ENCODE data around the gene DUSP16.
"Not testable (repeated sequence)": the region's sequence is repeated elsewhere in the genome, so short reads cannot be mapped to it uniquely, and the experiment has no call there.

DUSP16 gene

DNA sequence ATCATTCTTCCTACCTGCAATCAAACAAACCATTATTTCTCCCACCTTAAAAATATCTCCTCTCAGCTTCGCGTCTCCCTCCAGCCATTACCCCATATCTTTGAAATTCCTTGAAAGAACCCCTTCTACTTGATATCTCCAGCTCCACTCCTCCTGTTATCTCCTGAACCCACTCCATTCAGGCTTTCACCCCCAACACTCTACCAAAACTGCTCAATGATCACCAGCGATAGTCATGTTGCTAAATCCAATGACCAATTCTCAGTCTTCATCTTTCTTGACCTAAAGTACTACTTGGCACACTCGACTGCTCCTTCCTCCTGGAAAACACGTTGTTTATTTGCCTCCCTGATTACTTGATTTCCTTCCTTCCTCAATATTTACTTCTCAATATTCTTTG is 70.1 kb downstream of the DUSP16 start:
- DNase-seq (ENCODE audit: low spot score): no peak

DNA sequence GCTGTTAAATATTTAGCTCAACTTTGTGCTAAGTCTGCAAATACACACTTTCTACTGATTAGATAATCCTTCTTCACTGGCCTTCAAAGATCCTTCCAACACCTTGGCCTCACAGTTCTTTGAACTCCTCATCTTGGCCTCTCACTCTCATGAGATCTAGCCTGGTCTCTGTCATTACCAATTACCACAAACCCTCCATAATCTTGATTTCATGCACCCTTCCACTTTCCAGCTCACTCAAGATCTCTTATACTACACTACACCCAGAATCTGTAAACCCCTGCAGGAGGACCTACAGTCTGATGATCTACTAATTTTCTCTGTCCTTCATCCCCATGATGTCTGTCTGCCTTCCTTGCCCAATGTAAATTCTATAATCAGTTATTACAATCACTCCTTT is 71.1 kb downstream of the DUSP16 start:
- DNase-seq (ENCODE audit: low spot score): no peak

DNA sequence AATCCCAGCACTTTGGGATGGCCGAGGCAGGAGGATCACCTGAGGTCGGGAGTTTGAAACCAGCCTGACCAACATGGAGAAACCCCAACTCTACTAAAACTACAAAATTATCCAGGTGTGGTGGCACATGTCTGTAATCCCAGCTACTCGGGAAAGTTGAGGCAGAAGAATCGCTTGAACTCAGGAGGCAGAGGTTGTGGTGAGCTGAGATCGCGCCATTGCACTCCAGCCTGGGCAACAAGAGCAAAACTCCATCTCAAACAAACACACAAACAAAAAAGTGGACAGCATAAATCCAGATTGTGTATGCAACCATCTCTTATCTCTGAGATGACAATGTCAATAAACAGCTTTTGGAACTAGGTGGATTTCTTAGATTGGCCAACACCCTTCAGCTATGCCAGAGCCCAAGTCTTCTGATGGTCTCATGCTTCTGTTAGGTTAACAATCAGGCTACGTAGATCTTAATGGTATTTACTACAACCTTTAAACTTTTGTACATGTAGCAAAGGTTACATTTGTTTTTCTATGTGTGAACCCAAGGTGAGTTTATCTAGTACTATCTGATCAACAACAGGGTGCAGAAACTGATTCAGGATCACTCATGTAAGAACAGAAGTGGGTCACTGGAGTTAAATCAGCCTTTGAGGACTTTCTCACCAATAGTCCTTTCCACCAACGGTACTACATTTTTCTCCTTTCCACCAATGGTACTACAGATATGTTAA is 73.7 kb downstream of the DUSP16 start:
- no peak for DNase-seq (ENCODE audit: low spot score)

DNA sequence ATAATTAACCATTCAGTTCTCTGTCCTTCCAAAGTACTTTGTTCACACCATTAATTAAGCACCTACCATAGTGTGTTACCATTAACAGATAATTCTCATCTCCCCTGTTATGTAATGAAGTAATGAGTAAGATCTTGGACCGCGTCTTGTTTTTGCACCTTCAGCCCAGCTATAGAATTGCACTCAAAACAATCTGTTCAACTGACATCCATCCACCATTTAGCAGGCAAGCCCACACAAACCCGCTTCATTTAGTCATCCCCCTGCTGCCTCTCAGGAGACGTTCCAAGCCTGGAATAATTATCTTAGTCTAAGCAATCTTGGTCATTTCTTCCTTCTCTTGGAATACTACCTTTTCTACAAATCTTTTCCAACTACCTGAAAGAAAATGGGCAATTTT is 74.4 kb downstream of the DUSP16 start:
- DNase-seq (ENCODE audit: low spot score): no peak

DNA sequence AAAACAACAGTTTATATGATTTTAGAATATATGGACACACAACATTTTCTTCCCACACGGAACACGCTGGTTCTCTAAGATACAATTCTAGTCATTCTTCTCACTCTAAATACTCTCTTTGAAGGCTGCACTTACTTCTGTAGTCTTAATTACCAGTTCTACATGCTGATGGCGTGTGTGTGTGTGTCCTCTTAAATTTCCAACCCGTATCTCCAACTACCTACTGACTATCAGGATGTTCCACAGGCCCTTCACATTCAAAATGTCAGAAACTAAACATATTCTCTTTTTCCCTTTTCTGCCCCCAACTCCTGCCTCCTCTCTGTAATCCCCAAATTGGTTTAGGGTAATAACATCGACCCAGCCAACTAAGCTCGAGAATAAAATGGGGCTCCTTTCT is 75.2 kb downstream of the DUSP16 start:
- DNase-seq (ENCODE audit: low spot score): no peak

DNA sequence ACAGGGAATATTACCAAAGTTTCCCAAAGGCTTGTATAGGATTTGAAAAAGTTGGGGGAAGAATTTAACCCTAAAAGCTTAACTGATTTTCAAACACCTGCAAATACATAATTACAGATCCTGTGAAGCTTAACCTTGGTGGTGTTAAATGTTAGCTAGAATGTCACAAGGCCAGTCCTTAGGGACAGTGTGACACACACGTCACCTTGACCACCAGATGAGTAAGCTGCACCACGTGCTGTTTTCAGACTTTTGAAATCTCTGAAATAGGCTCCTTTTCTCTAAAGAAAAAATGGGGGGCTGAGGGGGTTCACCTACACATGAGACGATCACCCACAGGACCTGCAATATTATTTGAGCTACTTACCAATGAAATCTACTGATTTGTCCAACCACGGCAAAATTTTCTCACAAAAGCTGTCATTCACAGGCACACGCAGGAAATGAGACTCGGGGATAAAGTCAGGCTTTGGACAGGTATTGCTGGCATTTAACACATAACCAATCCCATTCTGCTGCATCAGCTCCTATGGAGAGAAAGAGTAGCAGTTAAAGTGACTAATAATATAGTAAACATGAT is 75.9 kb downstream of the DUSP16 start:
- no peak for DNase-seq (ENCODE audit: low spot score)

DNA sequence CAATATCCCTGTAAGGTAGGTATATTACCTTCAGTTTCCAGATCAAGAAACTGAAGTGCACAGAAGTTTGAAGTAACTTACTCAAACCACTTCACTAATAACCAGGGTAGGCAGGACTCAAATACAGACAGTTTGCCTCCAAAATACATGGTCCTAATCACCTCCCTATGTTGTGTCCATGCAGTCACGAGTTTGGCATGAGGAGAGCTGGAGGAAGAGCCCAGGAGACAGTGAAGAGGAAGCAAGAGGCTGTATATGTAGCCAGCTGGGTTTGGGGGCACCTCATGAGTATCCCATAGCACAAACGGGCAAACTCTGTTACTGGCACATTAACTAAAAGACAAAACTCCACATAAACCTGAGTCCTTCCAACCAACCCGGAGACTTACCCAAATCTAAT is 79.2 kb downstream of the DUSP16 start:
- DNase-seq (ENCODE audit: low spot score): no peak

DNA sequence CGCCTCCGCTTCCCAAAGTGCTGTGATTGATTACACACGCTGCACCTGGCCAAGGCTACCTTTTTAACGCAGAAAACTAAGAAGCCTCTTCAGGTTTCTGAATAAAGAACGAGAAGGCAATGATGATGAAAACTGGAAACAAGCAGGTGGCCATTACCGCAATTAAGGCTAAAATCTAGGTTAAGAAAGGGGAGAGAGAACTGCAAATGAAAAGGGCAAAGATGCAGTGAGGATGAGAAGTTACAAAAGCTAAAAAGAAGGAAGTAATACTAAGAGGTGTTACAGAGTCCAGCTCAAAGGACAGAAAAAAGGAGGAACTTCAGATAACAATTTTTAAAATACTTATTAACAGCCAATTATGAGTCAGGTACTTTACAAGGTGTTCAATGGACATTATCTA is 79.7 kb downstream of the DUSP16 start:
- DNase-seq (ENCODE audit: low spot score): no peak

DNA sequence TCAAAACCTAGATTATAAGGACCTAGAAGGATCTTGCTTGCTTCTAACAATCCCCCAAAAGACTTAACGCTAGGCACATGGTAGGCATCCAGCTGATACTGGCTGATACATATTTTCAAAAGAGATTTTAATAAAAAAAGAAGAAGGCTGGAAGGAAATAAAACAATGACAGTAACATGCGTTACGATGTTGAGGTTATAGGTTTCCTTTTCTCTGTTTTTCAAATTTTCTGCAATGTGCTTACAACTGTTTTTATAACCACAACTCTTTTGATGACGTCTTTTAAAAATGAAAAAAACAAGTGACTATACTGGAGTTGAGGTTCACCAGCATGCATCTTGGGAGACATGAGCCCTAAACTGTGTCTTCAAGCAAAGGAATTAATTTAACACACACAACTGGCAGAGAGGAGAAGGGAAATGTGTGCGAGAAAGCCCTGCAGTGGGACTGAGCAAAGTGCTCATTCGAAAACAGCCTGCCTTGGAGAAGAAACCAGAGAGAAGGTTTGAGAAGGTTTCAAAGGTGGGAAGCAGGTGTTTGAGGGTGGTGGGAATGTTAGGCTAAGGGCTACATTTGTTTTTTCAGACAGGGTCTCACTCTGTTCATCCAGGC is 80.4 kb downstream of the DUSP16 start:
- no peak for DNase-seq (ENCODE audit: low spot score)

DNA sequence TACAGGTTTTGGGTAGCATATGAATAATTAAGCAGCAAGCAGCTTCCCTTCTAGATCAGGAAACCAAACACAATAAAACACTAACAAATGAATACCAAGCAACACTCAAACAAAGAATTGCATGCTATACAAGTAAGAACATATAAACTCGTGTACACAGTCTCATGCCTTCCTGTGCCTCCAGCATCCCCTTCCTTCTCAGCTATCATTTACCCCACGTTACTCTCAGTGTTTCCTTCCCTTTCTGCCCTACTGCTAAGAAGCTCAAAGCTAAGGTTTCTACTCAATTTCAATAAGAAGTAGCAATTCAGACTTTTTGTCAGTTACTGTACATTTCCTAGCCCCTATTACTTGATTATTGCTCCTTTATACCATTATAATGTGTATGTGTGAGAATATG is 81.0 kb downstream of the DUSP16 start:
- no peak for DNase-seq (ENCODE audit: low spot score)

DNA sequence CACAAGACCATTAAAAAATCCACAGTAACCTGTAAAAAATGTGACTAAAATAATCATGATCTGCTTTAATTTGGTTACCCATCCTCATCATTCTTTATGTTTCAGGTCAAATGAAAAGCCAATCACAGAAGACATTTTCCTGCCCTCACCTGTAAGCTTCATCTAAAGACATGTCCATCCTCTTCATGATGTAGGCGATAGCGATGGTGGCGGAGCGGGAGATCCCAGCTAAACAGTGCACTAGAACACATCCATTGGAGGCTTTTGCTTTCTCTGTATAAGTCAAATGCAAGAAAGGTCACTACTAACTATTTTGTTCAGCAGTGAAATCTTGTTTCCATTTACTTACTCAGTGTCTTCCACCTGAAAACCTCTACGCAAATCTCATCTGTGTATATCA is 82.6 kb downstream of the DUSP16 start:
- no peak for DNase-seq (ENCODE audit: low spot score)

DNA sequence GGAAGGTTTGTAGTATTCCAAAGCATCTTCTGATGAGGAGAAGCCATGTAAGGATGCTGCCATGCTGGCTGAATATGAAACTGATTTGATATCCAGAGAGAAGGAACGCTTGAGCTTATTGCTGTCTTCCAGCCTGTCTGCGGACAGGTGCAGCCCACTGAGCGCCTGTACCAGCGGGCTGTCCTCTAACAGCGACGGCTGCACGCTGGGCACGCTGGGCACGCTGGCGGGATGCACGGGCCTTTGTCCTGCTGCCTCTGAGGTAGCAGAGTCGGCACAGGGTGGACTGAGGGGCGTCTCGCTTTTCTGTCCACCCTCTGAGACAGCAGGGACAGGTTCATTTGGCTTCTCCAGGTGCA is 85.2 kb downstream of the DUSP16 start:
- DNase-seq (ENCODE audit: low spot score): no peak

DNA sequence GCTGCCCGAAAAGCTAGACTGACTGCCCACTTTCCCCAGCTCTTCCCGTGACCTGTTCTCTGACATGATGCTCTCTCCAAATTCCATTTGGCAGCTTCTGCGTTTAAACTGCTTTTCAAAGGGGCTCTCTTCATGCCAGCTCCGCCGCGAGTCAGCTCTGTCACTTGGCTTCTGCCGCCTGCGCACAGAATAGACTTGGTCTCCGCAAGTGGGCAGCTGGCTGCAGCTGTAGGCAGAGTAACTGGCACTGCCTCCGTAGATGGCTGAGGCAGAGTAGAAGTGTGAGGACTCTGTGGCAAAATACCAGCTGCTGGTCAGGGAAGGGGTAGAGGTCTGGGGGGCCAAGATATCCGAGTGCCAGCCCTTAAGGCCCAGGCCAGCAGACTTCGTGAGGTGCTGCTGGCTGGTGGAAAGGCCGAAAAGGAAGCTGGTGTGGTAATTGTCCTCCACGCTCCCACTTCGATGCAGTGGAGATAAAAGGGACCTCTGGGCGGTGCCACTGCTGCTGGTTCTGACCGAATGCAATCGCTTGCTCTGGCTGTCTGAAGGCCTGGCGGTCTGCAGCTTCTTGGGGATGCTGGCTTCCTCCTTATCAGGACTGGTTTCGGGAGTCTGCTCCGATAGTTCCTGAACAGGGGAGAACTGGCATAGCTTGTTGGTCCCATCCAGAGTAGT is 85.7 kb downstream of the DUSP16 start:
- no peak for DNase-seq (ENCODE audit: low spot score)

DNA sequence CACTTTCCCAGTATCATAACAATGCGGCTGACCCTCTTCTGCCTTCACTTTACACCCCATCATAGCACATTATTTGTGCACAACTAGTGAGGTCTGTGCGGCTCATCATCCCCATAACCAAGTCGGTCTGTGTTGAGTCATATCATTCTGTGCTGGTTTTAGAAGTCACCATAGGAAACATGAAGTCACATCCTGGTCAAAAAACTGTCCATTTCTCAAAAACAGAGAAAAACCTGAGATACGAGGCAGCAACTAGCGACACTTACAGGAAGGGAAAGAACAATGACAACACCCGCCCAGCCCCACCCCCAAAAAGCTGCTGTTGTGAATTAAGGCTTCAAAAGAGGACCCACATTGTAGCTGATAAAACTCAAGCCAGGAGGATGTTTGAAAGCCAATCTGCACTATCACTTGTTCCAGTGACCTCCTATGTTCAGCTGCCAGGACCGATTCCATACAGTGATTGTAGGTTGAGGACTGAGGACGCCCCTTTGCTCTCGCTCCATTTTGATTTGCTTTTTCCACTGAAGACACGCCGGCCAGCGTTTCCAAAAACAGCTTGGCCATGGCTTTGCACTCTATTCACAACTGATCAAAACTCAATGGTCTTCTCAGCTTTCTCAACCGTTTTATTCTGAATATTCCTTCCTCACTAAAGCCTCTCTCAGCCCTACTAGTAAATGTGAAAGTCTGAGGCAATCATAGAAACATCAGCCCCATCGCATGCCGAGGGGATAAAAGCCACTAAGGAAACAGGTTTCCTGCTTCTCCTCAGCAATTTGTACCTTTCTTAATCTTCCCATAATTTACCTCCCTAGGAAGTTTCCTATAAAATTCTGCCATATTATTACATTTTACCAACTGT is 87.5 kb downstream of the DUSP16 start:
- DNase-seq (ENCODE audit: low spot score): no peak

DNA sequence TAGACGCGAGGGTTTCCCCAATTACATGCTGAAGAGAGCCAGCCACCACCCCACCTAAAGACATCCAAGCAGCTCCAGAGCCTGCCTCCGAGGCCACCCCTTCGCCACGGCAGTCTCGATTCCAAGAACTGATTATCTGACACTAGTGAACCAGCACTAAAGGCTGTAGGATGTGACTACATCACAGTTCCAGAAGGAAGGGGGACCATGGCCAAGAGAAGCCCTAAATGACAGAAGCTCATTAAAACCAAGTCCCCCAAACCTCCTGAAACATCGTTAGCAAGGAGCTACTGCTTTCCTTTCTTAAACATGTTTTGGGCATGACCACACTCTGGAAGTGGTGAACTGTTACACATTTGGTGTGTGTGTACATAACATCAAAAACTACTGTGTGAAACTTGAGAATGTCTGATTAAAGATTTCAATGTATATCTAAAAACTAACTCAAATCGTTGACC is 88.2 kb downstream of the DUSP16 start:
- DNase-seq (ENCODE audit: low spot score): no peak

DNA sequence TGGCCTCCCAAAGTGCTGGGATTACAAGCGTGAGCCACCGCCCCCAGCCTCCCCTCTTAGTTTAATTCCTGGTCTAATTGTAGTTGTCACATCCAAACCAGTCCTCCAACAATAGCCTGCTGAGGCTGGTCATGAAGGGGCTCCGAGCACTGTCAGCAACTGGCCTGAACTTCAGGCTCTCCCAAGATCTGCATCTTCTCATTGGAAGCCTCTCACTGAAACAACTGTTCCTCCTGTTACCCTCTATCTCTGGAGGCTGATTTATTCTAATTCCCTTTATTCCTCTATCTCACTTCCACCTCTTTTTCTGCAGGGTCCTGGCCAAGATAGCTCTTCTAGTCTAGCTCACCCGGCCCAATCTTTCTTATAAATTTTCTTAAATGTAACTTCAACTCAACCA is 89.4 kb downstream of the DUSP16 start:
- no peak for DNase-seq (ENCODE audit: low spot score)

DNA sequence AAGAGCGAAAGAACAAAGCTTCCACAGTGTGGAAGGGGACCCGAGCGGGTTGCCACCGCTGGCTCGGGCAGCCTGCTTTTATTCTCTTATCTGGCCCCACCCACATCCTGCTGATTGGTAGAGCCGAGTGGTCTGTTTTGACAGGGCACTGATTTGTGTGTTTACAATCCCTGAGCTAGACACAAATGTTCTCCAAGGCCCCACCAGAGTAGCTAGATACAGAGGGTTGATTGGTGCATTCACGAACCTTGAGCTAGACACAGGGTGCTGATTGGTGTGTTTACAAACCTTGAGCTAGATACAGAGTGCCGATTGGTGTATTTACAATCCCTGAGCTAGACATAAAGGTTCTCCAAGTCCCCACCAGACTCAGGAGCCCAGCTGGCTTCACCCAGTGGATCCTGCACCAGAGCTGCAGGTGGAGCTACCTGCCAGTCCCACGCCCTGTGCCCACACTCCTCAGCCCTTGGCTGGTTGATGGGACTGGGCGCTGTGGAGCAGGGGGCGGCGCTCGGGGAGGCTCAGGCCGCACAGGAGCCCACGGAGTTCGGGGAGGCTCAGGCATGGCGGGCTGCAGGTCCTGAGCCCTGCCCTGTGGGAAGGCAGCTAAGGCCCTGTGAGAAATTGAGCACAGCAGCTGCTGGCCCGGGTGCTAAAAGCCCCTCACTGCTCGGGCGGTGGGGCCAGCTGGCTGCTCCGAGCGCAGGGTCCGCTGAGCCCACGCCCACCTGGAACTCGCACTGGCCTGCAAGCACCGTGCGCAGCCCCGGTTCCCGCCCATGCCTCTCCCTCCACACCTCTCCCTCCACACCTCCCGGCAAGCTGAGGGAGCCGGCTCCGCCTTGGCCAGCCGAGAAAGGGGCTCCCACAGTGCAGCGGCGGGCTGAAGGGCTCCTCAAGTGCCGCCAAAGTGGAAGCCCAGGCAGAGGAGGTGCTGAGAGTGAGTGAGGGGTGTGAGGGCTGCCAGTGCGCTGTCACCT is 90.4 kb downstream of the DUSP16 start:
- not testable (repeated sequence) for DNase-seq (ENCODE audit: low spot score)

DNA sequence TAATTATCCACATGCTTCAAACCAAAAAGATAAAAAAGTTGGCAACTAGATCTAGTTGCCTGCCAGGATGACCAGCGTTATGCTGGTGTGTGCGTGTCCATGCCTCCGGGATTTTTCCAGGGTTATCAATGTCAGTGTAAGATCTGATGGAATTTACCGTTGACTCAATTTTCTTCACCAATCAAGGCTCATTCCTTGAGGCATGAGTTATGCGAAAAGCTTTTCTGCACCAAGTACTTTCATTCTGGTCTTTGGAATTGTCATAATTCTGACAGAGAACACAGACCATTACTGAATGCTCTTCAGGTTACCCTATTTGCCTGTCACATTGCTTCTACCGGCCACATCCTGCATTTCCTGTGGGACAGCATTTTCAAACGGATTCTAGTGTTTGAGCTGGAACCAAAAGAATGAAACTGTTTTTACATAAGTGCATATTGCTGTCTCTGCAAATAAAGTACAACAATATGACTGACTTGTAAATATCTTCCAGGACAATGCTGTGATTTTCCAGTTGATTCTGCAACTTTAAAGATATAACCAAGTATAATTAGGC is 91.8 kb downstream of the DUSP16 start:
- DNase-seq (ENCODE audit: low spot score): no peak

DNA sequence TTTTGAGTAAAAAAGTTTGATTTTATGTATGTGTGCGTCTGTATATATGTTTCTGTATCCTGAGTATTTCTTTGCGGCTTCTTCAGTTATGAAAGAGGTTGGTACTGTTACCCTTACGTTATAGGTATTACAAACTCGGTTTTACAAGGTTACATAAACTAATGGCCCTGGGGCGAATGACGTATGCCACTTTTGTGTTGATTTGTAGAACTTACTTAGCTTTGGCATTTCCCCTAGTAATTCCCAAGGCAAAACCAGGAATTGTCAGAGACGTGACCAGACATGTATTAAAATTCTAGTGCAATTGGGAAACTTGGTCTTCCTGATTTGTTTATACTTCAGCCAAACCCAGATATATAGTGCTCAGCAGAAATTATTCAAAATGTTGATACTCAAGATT is 93.3 kb downstream of the DUSP16 start:
- DNase-seq (ENCODE audit: low spot score): no peak

DNA sequence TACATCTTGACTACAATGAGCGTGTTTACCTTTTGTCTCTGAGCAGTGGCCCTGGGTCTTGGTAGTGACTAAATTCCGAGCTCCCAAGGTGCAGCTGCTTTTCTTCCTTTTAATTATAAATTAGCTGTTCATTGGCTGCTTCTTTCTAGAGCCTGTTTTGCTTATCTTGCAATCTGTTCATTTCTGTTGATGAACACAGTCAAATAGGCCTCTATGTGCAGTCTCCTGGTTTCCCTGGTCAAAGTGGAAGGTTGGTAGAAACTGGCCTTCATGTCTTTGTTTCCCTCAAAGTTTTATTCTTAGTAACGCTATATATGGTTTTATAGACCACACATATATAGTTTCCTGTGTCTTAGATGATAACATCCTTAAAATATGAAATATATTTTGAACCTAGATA is 94.1 kb downstream of the DUSP16 start:
- no peak for DNase-seq (ENCODE audit: low spot score)
